OCI-LY3 (cell line): ENCODE results near the gene ZFP1.
"Not testable (repeated sequence)": the region's sequence is repeated elsewhere in the genome, so short reads cannot be mapped to it uniquely, and the experiment has no call there.

Experiments used
- H2AFZ ChIP-seq: fragments of 200-600, 300-600 bp; shearing (Covaris generic); 2 replicates; pipeline ENCODE4 v1.6.0; 2014; ENCODE audit warnings: antibody characterized with exemption, low read depth, low read length
- H3K27ac ChIP-seq: fragments of 200-600, 300-600 bp; sonication (generic); 2 replicates; pipeline ENCODE4 v1.5.1; 2014; ENCODE audit warnings: mild to moderate bottlenecking, low read length, moderate library complexity, mixed read lengths
- H3K27me3 ChIP-seq: fragments of 200-600, 300-600 bp; sonication (generic); 2 replicates; pipeline ENCODE4 v1.6.1; 2014; ENCODE audit warnings: low read depth, low read length, mixed read lengths
- H3K36me3 ChIP-seq: fragments of 200-600, 300-600 bp; sonication (generic); replicated peaks from 2 replicates; pipeline ENCODE3; 2014; ENCODE audit warnings: low read depth, low read length, mixed read lengths
- H3K4me1 ChIP-seq: fragments of 300-600, 200-600 bp; sonication (generic); 2 replicates; pipeline ENCODE4 v1.6.1; 2014; ENCODE audit warnings: low read length, mixed read lengths
- H3K4me2 ChIP-seq: fragments of 200-600, 300-600 bp; sonication (generic); 2 replicates; pipeline ENCODE4 v1.6.1; 2014; ENCODE audit warnings: low read length, mixed read lengths
- H3K4me3 ChIP-seq: fragments of 300-600, 200-600 bp; sonication (generic); 2 replicates; pipeline ENCODE4 v1.5.1; 2014; ENCODE audit warnings: antibody characterized with exemption, mild to moderate bottlenecking, low read length, moderate library complexity
- H3K79me2 ChIP-seq: fragments of 300-600, 200-600 bp; shearing (Covaris generic); 2 replicates; pipeline ENCODE4 v1.6.1; 2014; ENCODE audit warnings: mild to moderate bottlenecking, low read length, mixed read lengths
- H3K9ac ChIP-seq: fragments of 300-600, 200-600 bp; shearing (Covaris generic); 2 replicates; pipeline ENCODE4 v1.6.0; 2014; ENCODE audit warnings: mild to moderate bottlenecking, low read length, moderate library complexity
- H3K9me3 ChIP-seq: fragments of 200-600, 300-600 bp; shearing (Covaris generic); 2 replicates; pipeline ENCODE4 v1.6.1; 2014; ENCODE audit warnings: low read length, mixed read lengths; ENCODE audit not compliant: insufficient read depth
- H4K20me1 ChIP-seq: fragments of 200-600, 300-600 bp; sonication (generic); 2 replicates; pipeline ENCODE4 v1.6.1; 2016; ENCODE audit warnings: low read length, mixed read lengths; ENCODE audit not compliant: insufficient read depth
- EZH2phosphoT487 ChIP-seq: fragments of 200-600 bp; shearing (Covaris generic); IDR thresholded peaks from 2 replicates; pipeline ENCODE4 v1.6.1; 2018; ENCODE audit warnings: antibody characterized with exemption, mixed run types, low read depth
- TF ChIP-seq, protein P1 (sequence below): fragments of 200-600, 300-600 bp; sonication (generic); IDR thresholded peaks from 2 replicates; pipeline ENCODE4 v1.5.1; 2014; ENCODE audit warnings: antibody characterized with exemption, low read length, low read depth

ZFP1 gene

DNA sequence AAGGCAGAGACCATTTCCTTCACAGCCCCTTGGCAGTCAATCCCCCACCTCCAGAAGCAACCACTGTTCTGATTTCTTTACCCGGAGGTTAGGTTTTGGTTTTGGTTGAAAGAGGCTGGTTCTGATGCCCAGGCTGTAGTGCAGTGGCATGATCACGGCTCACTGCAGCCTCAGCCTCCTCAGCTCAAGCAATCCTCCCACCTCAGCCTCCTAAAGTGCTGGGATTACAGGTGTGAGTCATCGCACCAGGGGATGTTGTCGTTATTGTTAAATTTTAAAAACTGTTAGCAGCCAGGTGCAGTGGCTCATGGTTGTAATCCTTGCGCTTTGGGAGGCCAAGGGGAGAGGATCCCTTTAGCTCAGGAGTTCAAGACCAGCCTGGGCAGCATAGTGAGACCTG is 61.6 kb downstream of the ZFP1 start:
- Histone ChIP-seq H3K79me2 (no peaks in the 10 kb centered on the region), H3K27me3 (peaks cover 10% of the 10 kb centered on the region; the same call in 1 of the 2 replicates), H3K9me3 (no peaks in the 10 kb centered on the region), H3K4me3 (no peak overlapping the region), H3K9ac (no peak overlapping the region), H3K4me1 (peaks cover 23% of the 10 kb centered on the region), H3K36me3 (no peaks in the 10 kb centered on the region), H2AFZ (no peak overlapping the region), H3K27ac (no peak overlapping the region), H4K20me1 (no peaks in the 10 kb centered on the region), H3K4me2 (no peak overlapping the region)
- TF ChIP-seq, protein P1, sequence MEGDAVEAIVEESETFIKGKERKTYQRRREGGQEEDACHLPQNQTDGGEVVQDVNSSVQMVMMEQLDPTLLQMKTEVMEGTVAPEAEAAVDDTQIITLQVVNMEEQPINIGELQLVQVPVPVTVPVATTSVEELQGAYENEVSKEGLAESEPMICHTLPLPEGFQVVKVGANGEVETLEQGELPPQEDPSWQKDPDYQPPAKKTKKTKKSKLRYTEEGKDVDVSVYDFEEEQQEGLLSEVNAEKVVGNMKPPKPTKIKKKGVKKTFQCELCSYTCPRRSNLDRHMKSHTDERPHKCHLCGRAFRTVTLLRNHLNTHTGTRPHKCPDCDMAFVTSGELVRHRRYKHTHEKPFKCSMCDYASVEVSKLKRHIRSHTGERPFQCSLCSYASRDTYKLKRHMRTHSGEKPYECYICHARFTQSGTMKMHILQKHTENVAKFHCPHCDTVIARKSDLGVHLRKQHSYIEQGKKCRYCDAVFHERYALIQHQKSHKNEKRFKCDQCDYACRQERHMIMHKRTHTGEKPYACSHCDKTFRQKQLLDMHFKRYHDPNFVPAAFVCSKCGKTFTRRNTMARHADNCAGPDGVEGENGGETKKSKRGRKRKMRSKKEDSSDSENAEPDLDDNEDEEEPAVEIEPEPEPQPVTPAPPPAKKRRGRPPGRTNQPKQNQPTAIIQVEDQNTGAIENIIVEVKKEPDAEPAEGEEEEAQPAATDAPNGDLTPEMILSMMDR = no peak
- TF ChIP-seq EZH2phosphoT487 = no peak

GRCh38 chr16:75211286-75211685 is 63.0 kb downstream of the ZFP1 start:
- not testable (repeated sequence) for H3K79me2 ChIP-seq, H2AFZ ChIP-seq, H4K20me1 ChIP-seq, H3K36me3 ChIP-seq, H3K9ac ChIP-seq, H3K27ac ChIP-seq, H3K4me2 ChIP-seq, H3K9me3 ChIP-seq, H3K4me3 ChIP-seq
- peaks cover 20% of the 10 kb centered on the region for H3K4me1 ChIP-seq
- peaks cover 10% of the 10 kb centered on the region; the same call in 1 of the 2 replicates for H3K27me3 ChIP-seq

DNA sequence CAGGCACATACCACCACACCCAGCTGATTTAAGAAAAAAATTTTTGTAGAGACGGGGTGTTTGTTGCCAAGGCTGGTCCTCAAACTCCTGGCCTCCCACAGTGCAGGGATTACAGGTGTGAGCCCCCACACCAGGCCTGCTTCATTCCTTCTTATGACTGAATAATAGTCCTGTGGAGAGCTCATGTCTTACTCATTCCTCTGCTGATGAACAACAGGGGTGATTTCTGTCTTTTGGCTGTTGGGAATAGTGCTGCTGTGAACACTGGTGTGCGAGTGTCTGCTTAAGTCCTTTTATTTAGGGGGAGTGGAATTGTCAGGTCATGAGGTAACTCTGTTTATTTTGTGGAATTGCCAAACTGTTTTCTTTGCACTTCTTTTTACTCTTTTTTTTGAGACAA is 67.8 kb downstream of the ZFP1 start:
- TF ChIP-seq EZH2phosphoT487 = no peak
- TF ChIP-seq, protein P1 = no peak
- Histone ChIP-seq H3K27ac (no peak overlapping the region), H3K4me1 (peaks cover 42% of the 10 kb centered on the region), H3K4me2 (no peak overlapping the region), H3K36me3 (no peaks in the 10 kb centered on the region), H3K27me3 (peaks cover 7% of the 10 kb centered on the region; the same call in 1 of the 2 replicates), H3K4me3 (no peak overlapping the region), H3K9ac (no peak overlapping the region), H3K79me2 (no peaks in the 10 kb centered on the region), H3K9me3 (no peaks in the 10 kb centered on the region), H4K20me1 (no peaks in the 10 kb centered on the region), H2AFZ (no peak overlapping the region)

DNA sequence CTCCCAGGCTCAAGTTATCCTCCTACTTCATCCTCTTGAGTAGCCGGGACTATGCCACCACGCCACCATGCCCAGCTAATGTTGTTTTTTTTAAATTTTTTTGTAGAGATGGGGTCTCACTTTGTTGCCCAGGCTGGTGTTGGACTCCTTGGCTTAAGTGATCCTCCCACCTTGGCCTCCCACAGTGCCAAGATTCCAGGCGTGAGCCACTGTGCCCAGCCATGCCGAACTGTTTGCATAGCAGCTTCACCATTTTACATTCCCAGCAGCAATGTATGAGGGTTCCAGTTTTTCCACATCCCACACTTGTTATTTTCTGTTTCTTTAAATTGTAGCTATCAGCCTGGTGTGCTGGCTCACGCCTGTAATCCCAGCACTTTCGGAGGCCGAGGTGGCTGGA is 68.3 kb downstream of the ZFP1 start:
- no peaks in the 10 kb centered on the region for H3K9me3 ChIP-seq
- H3K9ac ChIP-seq = no peak overlapping the region
- no peak overlapping the region for H3K27ac ChIP-seq
- peaks cover 42% of the 10 kb centered on the region for H3K4me1 ChIP-seq
- no peaks in the 10 kb centered on the region for H3K79me2 ChIP-seq
- H4K20me1 ChIP-seq = no peaks in the 10 kb centered on the region
- H3K27me3 ChIP-seq = peaks cover 7% of the 10 kb centered on the region; the same call in 1 of the 2 replicates
- H3K36me3 ChIP-seq = no peaks in the 10 kb centered on the region
- H2AFZ ChIP-seq = no peak overlapping the region
- no peak overlapping the region for H3K4me3 ChIP-seq
- H3K4me2 ChIP-seq = no peak overlapping the region
- TF ChIP-seq EZH2phosphoT487 = no peak
- TF ChIP-seq, protein P1 = no peak

- H3K9ac ChIP-seq = peak overlapping the region; percentile 40; the same call in 1 of the 2 replicates
- peak overlapping the region; percentile 65; the same call in 1 of the 2 replicates for H3K4me3 ChIP-seq
- H3K27me3 ChIP-seq = no peaks in the 10 kb centered on the region; the same call in 1 of the 2 replicates
- no peaks in the 10 kb centered on the region for H3K79me2 ChIP-seq
- H3K9me3 ChIP-seq = no peaks in the 10 kb centered on the region
- TF ChIP-seq, protein P1 = no peak
- TF ChIP-seq EZH2phosphoT487 = no peak
- no peaks in the 10 kb centered on the region for H3K36me3 ChIP-seq
- H3K27ac ChIP-seq = peak overlapping the region; percentile 65
- no peak overlapping the region for H2AFZ ChIP-seq
- H3K4me1 ChIP-seq = peaks cover 42% of the 10 kb centered on the region
- H3K4me2 ChIP-seq = peak overlapping the region; percentile 84
- no peaks in the 10 kb centered on the region for H4K20me1 ChIP-seq
Observed at GRCh38 chr16:75217389-75217851, 69.1 kb downstream of the ZFP1 start.
